Spleen (tissue), 7 donors: ENCODE data around the gene FTL.

ENCODE experiments used
- CTCF ChIP-seq, 11 experiments: fragments of 200-600 bp in 7 of 11; fragments of 450-650 bp in 4 of 11; sonication (generic) in 4 of 11; IDR thresholded peaks in 8 of 11; conservative IDR thresholded peaks in 3 of 11; 1 replicate in 7 of 11; 2 replicates in 4 of 11; pipeline versions ENCODE4 v1.4.0 to v1.8.0; 2016 to 2021; ENCODE audit warnings: antibody characterized with exemption in 11 of 11, inconsistent platforms in 4 of 11, mild to moderate bottlenecking in 1 of 11
- POLR2A ChIP-seq, 3 donors: fragments of 450-650 bp; IDR thresholded peaks; one replicate each; pipeline ENCODE4 v1.5.1; 2017; ENCODE audit warnings: antibody characterized with exemption in 3 of 3, mild to moderate bottlenecking in 1 of 3
- POLR2AphosphoS5 ChIP-seq, 3 donors: sonication (generic); formaldehyde crosslinking; IDR thresholded peaks; one replicate each; pipeline ENCODE4 v1.5.1; 2017; ENCODE audit warnings: antibody characterized with exemption in 3 of 3
- donor health status: DM: no; HTN: no; CAD: no; lungs with moderate emphysema.
- donor health status: DM: no; HTN: no; CAD: no.
- donor health status: DM: no; HTN: no; CAD: no.

GRCh38 chr19:48961051-48961649, 4.0 kb upstream of the FTL start:
- TF ChIP-seq POLR2A (IDR thresholded peaks at IDR 0.05) (no peak), CTCF (IDR thresholded peaks at IDR 0.05 in 8 of 11, conservative IDR thresholded peaks at IDR 0.05 in 3 of 11) (no peak), POLR2AphosphoS5 (IDR thresholded peaks at IDR 0.05) (peak in 2 of 3 donors; percentile 23 to 66)
